ENCODE data around the gene TPP2.

DNA sequence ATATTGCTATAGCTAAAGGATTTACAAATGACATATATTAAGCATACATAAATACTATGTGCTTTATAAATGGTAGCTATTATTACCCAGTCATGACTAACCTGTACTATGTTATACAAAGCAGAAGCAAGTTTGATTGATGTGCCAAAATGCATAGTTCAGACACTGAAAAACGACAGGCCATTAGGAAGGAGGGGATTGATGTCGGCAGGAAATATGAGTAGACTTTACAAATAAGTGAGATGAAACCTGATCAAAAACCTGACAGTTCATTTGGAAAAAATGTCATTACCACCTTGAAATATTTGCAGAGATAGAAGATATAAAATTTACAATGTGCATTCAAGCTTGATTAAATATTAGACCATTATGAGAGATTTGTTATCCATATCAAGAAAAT is 38.8 kb upstream of the TPP2 start:
- no peak for TF ChIP-seq CTCF (conservative IDR thresholded peaks at IDR 0.05)
- no peak for TF ChIP-seq ZFX (IDR thresholded peaks at IDR 0.05)
